Breast epithelium (tissue), 4 donors: ENCODE data around the gene AGBL3. TPM values are rescaled to one million over a fixed set of nuclear protein-coding genes. Genes with fewer than 3 reads are reported as not detected.
A peak's percentile ranks its signal among the peaks of the same experiment; 100 is the strongest.

Experiments used
- DNase-seq, 2 donors: peaks; one replicate each; pipeline ENCODE4 v3.0.0-alpha.2; 2019; ENCODE audit warnings: low spot score in 2 of 2
- H3K27ac ChIP-seq, 2 donors: fragments of 200-600 bp; sonication (generic) in 1 of 2; one replicate each; pipeline ENCODE4 v1.5.1; 2016 to 2019; ENCODE audit warnings: mild to moderate bottlenecking in 1 of 2
- H3K27me3 ChIP-seq, 2 donors: fragments of 200-600 bp; sonication (generic) in 1 of 2; one replicate each; pipeline versions ENCODE4 v1.5.1 to v1.6.0; 2017 to 2019; ENCODE audit warnings: control low read depth in 1 of 2, mild to moderate bottlenecking in 1 of 2
- H3K36me3 ChIP-seq: fragments of 200-600 bp; one replicate; pipeline ENCODE4 v1.5.1; 2019
- H3K4me1 ChIP-seq, 2 donors: fragments of 200-600 bp; sonication (generic); one replicate each; pipeline ENCODE4 v1.5.1; 2016 to 2019; ENCODE audit warnings: control low read depth in 1 of 2
- H3K4me3 ChIP-seq, 3 donors: fragments of 200-600 bp; sonication (generic); 1 replicate in 2 of 3; 2 replicates in 1 of 3; pipeline ENCODE4 v1.5.1; 2016 to 2019; ENCODE audit warnings: mild to moderate bottlenecking in 3 of 3, moderate library complexity in 2 of 3
- H3K9me3 ChIP-seq, 2 donors: fragments of 200-600 bp; sonication (generic) in 1 of 2; one replicate each; pipeline ENCODE4 v1.5.1; 2016 to 2019; ENCODE audit warnings: control low read depth in 1 of 2
- CTCF ChIP-seq, 3 donors: fragments of 450-650 bp; IDR thresholded peaks; one replicate each; pipeline ENCODE4 v1.5.1; 2016 to 2017; ENCODE audit warnings: antibody characterized with exemption in 3 of 3, mild to moderate bottlenecking in 3 of 3, moderate library complexity in 3 of 3
- POLR2A ChIP-seq: fragments of 450-650 bp; IDR thresholded peaks from one replicate; pipeline ENCODE4 v1.6.1; 2016; ENCODE audit warnings: antibody characterized with exemption, mild to moderate bottlenecking, moderate library complexity
- POLR2AphosphoS5 ChIP-seq, 3 donors: sonication (generic); formaldehyde crosslinking; IDR thresholded peaks; one replicate each; pipeline ENCODE4 v1.6.1; 2017; ENCODE audit warnings: antibody characterized with exemption in 3 of 3
- intact Hi-C: fragments of 100-400 bp; cut with DNase I; formaldehyde crosslinking; loops from one replicate; pipeline ENCODE4 v1.15.1; 2023; ENCODE audit warnings: low total_unique reads
- total RNA-seq, 3 donors: library from RNA; depleted of rRNA; stranded (reverse); fragments of >200 nt; gene quantifications; one replicate each; pipeline ENCODE4 v1.1.0, GENCODE V29; 2016

The AGBL3 gene
- total RNA-seq, 3 donors from 2014 or later: 2.2 to 5.1 (median 4.3) TPM

GRCh38 chr7:134946260-134946659, 40.0 kb upstream of the AGBL3 start:
- H3K4me3 ChIP-seq: no peak overlapping the region
- no peaks in the 10 kb centered on the region for H3K9me3 ChIP-seq
- H3K36me3 ChIP-seq: no peaks in the 10 kb centered on the region
- H3K27ac ChIP-seq: no peak overlapping the region
- DNase-seq: no peak
- no peaks in the 10 kb centered on the region for H3K4me1 ChIP-seq
- H3K27me3 ChIP-seq: no peaks in the 10 kb centered on the region
- intact Hi-C loops: loop anchor here (5.0 kb wide), 1 partner anchor 59 kb away; no protein-coding TSS in a partner anchor
- TF ChIP-seq POLR2AphosphoS5 (IDR thresholded peaks at IDR 0.05) (no peak), POLR2A (no peak), CTCF (IDR thresholded peaks at IDR 0.05) (no peak)

- no peaks in the 10 kb centered on the region for H3K4me1 ChIP-seq
- no peak for DNase-seq
- H3K4me3 ChIP-seq: no peak overlapping the region
- no peaks in the 10 kb centered on the region for H3K9me3 ChIP-seq
- H3K27me3 ChIP-seq: no peaks in the 10 kb centered on the region
- no peak overlapping the region for H3K27ac ChIP-seq
- intact Hi-C loops: loop anchor here (5.0 kb wide), 1 partner anchor 60 kb away; no protein-coding TSS in a partner anchor
- H3K36me3 ChIP-seq: no peaks in the 10 kb centered on the region
- no peak for TF ChIP-seq POLR2AphosphoS5 (IDR thresholded peaks at IDR 0.05)
Measured at GRCh38 chr7:134947329-134947728, 39.0 kb upstream of the AGBL3 start.

DNA sequence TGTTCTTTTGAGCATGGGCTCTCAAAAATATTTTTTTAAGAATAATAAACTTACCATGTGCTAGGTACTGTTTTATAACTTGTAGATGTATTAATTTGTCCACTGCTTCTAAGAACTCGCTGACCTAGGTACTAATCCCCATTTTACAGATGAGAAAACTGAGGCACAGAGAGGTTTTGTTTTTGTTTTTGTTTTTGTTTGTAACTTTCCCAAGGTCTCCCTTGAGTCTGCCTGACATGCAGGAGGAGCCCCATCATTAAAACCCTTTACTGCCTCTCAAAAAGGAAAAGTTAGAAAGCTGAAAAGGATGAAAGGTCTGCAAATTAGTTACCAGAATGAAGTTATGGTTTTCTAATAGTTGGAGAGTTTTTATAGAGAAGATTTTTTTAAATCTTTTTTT, 38.5 kb upstream of the AGBL3 start:
- TF ChIP-seq POLR2A (no peak), CTCF (IDR thresholded peaks at IDR 0.05) (no peak), POLR2AphosphoS5 (IDR thresholded peaks at IDR 0.05) (no peak)
- intact Hi-C loops: loop anchor here (5.0 kb wide), 1 partner anchor 61 kb away; no protein-coding TSS in a partner anchor
- Histone ChIP-seq H3K36me3 (no peaks in the 10 kb centered on the region), H3K4me1 (no peaks in the 10 kb centered on the region), H3K27ac (no peak overlapping the region), H3K4me3 (no peak overlapping the region), H3K9me3 (no peaks in the 10 kb centered on the region), H3K27me3 (no peaks in the 10 kb centered on the region)
- no peak for DNase-seq

DNA sequence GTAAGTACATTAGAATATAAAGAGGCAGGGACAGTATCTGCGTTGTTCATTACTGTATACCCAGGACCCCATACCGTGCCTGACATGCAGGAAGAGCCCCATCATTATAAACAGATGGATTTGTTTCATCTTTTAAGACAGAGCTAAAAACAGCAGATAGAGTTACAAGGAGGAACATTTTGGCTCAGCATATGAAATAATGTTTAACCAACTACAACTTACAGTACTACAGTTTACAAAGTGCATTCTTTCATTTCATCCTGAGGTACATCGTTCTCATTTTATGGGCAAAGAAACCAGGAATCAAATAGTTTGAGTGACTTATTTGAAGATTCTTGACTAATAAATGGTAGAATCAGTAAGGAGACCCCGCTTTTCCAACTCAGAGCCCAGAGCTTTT, 38.1 kb upstream of the AGBL3 start:
- TF ChIP-seq CTCF (IDR thresholded peaks at IDR 0.05): no peak
- Histone ChIP-seq H3K9me3 (no peaks in the 10 kb centered on the region), H3K36me3 (no peaks in the 10 kb centered on the region), H3K4me3 (no peak overlapping the region), H3K4me1 (no peaks in the 10 kb centered on the region), H3K27ac (no peak overlapping the region), H3K27me3 (no peaks in the 10 kb centered on the region)
- intact Hi-C loops: loop anchor here (5.0 kb wide), 1 partner anchor 61 kb away; no protein-coding TSS in a partner anchor
- DNase-seq: no peak

DNA sequence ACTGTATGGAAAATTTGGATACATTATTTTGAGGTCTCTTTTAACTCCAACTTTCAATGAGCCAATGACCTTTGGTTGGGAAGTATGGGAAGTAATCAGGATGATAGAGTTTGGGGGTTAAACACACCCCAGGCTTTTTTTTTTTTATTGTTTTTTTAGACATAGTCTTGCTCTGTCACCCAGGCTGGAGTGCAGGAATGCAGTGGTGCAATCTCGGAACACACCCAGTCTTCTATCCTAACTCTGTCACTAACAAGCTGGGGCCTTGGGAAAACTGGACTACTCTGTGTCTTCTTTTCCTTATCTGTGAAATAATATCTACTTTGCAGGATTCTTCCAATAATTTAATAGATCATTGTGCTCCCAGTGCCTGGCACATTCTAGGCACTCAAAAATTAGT, 37.6 kb upstream of the AGBL3 start:
- intact Hi-C loops: loop anchor here (5.0 kb wide), 1 partner anchor 61 kb away; no protein-coding TSS in a partner anchor
- Histone ChIP-seq H3K36me3 (no peaks in the 10 kb centered on the region), H3K4me1 (no peaks in the 10 kb centered on the region), H3K4me3 (no peak overlapping the region), H3K27me3 (no peaks in the 10 kb centered on the region), H3K27ac (peak overlapping the region in 1 of 2 donors; percentile 3), H3K9me3 (no peaks in the 10 kb centered on the region)
- TF ChIP-seq POLR2AphosphoS5 (IDR thresholded peaks at IDR 0.05): no peak
- TF ChIP-seq POLR2A: no peak
- no peak for TF ChIP-seq CTCF (IDR thresholded peaks at IDR 0.05)
- no peak for DNase-seq

DNA sequence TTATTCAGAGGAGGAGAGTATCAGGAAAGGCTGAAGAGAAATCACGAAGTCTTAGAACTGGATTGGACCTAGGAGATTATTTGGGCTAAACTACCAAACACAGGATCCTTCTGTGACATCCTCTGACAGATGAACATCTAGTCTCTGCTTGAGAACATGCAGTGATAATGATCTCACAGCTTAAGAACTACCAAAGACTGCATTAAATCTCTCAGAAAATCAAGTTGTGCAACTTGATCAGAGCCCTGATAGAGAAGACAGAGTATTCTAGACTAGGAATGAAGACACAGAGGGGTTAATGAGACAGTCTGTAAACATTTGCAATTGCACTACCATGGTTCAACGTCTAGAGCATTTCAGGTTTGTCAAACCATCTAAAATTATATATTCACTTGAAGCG, 37.1 kb upstream of the AGBL3 start:
- Histone ChIP-seq H3K27me3 (no peaks in the 10 kb centered on the region), H3K9me3 (no peaks in the 10 kb centered on the region), H3K36me3 (no peaks in the 10 kb centered on the region), H3K4me1 (no peaks in the 10 kb centered on the region), H3K27ac (peak overlapping the region in 1 of 2 donors; percentile 3), H3K4me3 (no peak overlapping the region)
- intact Hi-C loops: loop anchor here (5.0 kb wide), 1 partner anchor 62 kb away; no protein-coding TSS in a partner anchor
- no peak for DNase-seq
- no peak for TF ChIP-seq CTCF (IDR thresholded peaks at IDR 0.05)
- TF ChIP-seq POLR2AphosphoS5 (IDR thresholded peaks at IDR 0.05): no peak
- no peak for TF ChIP-seq POLR2A
